Astrocyte (in vitro differentiated cells and primary cell): ENCODE data around the gene RAP1B. TPM values are rescaled to one million over a fixed set of nuclear protein-coding genes. Genes with fewer than 3 reads are reported as not detected.

Source experiments
- DNase-seq: peaks from one replicate; pipeline ENCODE4 v3.0.0-alpha.2; 2010; ENCODE audit warnings: low read depth
- FAIRE-seq: peaks from 2 replicates; lab custom pipeline; 2011; peaks lifted over from hg19 to GRCh38; lab: Jason Lieb, UNC
- H2AFZ ChIP-seq: 2 replicates; pipeline ENCODE4 v1.6.0; 2012; ENCODE audit warnings: low read depth, low read length, inconsistent platforms
- H3K27ac ChIP-seq: 2 replicates; pipeline ENCODE4 v1.5.1; 2011; ENCODE audit warnings: low read depth, low read length, inconsistent platforms
- H3K27me3 ChIP-seq: 2 replicates; pipeline ENCODE4 v1.6.0; 2011; ENCODE audit warnings: low read length, inconsistent platforms; ENCODE audit not compliant: insufficient read depth
- H3K36me3 ChIP-seq: 2 replicates; pipeline ENCODE4 v1.5.1; 2011; ENCODE audit warnings: low read length, inconsistent platforms; ENCODE audit not compliant: insufficient read depth
- H3K4me1 ChIP-seq: 2 replicates; pipeline ENCODE4 v1.5.1; 2011; ENCODE audit warnings: low read length, inconsistent platforms; ENCODE audit not compliant: insufficient read depth
- H3K4me2 ChIP-seq: 2 replicates; pipeline ENCODE4 v1.6.0; 2012; ENCODE audit warnings: low read length, inconsistent platforms
- H3K4me3 ChIP-seq: 2 replicates; pipeline ENCODE4 v1.5.1; 2011; ENCODE audit warnings: low read depth, mild to moderate bottlenecking, low read length, inconsistent platforms; ENCODE audit not compliant: insufficient read depth
- H3K79me2 ChIP-seq: 2 replicates; pipeline ENCODE4 v1.6.0; 2012; ENCODE audit warnings: mild to moderate bottlenecking, low read length, inconsistent platforms; ENCODE audit not compliant: insufficient read depth
- H3K9ac ChIP-seq: 2 replicates; pipeline ENCODE4 v1.6.0; 2012; ENCODE audit warnings: mild to moderate bottlenecking, low read length, inconsistent platforms
- H3K9me3 ChIP-seq: 2 replicates; pipeline ENCODE4 v1.5.1; 2012; ENCODE audit warnings: low read depth, mild to moderate bottlenecking, low read length, inconsistent platforms; ENCODE audit not compliant: insufficient read depth
- H4K20me1 ChIP-seq: 2 replicates; pipeline ENCODE4 v1.6.0; 2012; ENCODE audit warnings: low read length, inconsistent platforms; ENCODE audit not compliant: insufficient read depth
- H3K27ac Mint-ChIP-seq: one replicate; pipeline ENCODE4 v1.8.0; 2021; ENCODE audit warnings: mild to moderate bottlenecking, mixed read lengths; ENCODE audit not compliant: unreplicated experiment
- H3K27me3 Mint-ChIP-seq: one replicate; pipeline ENCODE4 v1.8.0; 2021; ENCODE audit warnings: low read depth, mixed read lengths; ENCODE audit not compliant: unreplicated experiment
- H3K36me3 Mint-ChIP-seq: one replicate; pipeline ENCODE4 v1.8.0; 2021; ENCODE audit warnings: low read depth, mixed read lengths; ENCODE audit not compliant: unreplicated experiment
- H3K4me1 Mint-ChIP-seq: one replicate; pipeline ENCODE4 v1.8.0; 2021; ENCODE audit warnings: low read depth, mixed read lengths; ENCODE audit not compliant: unreplicated experiment
- H3K4me3 Mint-ChIP-seq: one replicate; pipeline ENCODE4 v1.8.0; 2021; ENCODE audit warnings: mild to moderate bottlenecking, moderate library complexity, mixed read lengths; ENCODE audit not compliant: unreplicated experiment
- H3K9me3 Mint-ChIP-seq: one replicate; pipeline ENCODE4 v1.8.0; 2021; ENCODE audit warnings: mild to moderate bottlenecking, mixed read lengths; ENCODE audit not compliant: unreplicated experiment
- CTCF ChIP-seq: IDR thresholded peaks from 2 replicates; pipeline ENCODE4 v1.5.1; 2011; ENCODE audit warnings: low read depth, mild to moderate bottlenecking, inconsistent platforms, low read length, moderate library complexity; ENCODE audit not compliant: insufficient read depth
- EZH2 ChIP-seq: IDR thresholded peaks from 2 replicates; pipeline ENCODE4 v1.6.1; 2012; ENCODE audit warnings: mild to moderate bottlenecking, low read length, inconsistent platforms; ENCODE audit not compliant: insufficient read depth
- total RNA-seq: library from RNA; stranded (reverse); gene quantifications from 2 replicates; pipeline ENCODE4 v1.2.1, GENCODE V29; 2021

Gene RAP1B
- total RNA-seq, 1 donor from 2014 or later, result 216 TPM

DNA sequence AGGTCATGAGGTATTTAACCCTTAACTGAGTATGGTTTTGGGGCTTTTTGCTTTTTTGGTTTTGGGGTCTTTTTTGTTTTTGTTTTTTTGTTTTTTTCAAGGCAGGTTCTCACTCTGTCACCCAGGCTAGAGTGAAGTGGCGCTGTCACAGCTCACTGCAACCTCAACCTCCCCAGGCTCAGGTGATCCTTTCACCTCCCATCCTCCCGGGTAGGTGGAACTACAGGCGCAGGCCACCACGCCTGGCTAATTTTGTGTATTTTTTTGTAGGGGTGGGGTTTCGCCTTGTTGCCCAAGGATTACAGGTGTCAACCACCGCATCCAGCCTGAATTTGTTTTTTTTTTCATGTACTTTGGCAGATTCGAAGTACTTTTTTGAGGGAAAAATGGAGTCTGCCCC lies 19.9 kb downstream of the RAP1B start:
- H3K79me2 ChIP-seq, result peaks cover 100% of the 10 kb centered on the region
- H4K20me1 ChIP-seq, result peaks cover 96% of the 10 kb centered on the region
- H3K27ac ChIP-seq, result no peak overlapping the region

DNA sequence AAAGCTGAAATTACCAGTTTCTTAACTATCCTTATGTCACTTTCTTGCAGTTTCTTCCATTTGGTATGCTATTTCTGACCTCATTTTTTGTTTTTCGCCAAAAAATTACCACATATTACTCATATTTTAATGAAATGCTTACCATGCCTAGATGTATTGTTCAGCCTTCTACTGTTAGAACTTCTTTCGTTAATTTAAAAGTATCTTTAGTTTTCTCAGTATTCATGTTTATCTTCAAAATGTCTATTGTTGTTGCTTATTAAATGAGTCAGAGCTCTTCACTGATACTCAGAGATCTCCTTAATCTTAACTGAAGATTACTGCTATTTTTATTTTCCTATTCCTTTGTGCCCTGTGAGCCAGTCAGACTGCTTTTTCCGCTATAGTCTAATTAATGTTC lies 20.5 kb downstream of the RAP1B start:
- peak; percentile 43 for DNase-seq
- Mint-ChIP-seq H3K36me3 (peaks cover 18% of the 10 kb centered on the region), H3K4me1 (peaks cover 39% of the 10 kb centered on the region), H3K27ac (peak overlapping the region; percentile 51), H3K27me3 (no peaks in the 10 kb centered on the region), H3K9me3 (peaks cover 2% of the 10 kb centered on the region), H3K4me3 (no peak overlapping the region)
- Histone ChIP-seq H2AFZ (no peak overlapping the region), H3K4me2 (peak overlapping the region; percentile 19), H3K4me3 (no peak overlapping the region), H3K27me3 (no peaks in the 10 kb centered on the region), H3K4me1 (peaks cover 10% of the 10 kb centered on the region), H3K27ac (peak overlapping the region; percentile 41), H4K20me1 (peaks cover 96% of the 10 kb centered on the region), H3K79me2 (peaks cover 100% of the 10 kb centered on the region), H3K9me3 (no peaks in the 10 kb centered on the region), H3K36me3 (peaks cover 18% of the 10 kb centered on the region), H3K9ac (peak overlapping the region; percentile 32)
- no peak for TF ChIP-seq EZH2
- FAIRE-seq, result no peak

More for the DNA sequence above, 19.9 kb downstream of the RAP1B start:
- no peaks in the 10 kb centered on the region for H3K27me3 ChIP-seq
- no peak overlapping the region for H2AFZ ChIP-seq
- peaks cover 18% of the 10 kb centered on the region for H3K36me3 ChIP-seq
- no peak overlapping the region for H3K9ac ChIP-seq
- TF ChIP-seq EZH2 (no peak), CTCF (no peak)
- Mint-ChIP-seq H3K36me3 (peaks cover 18% of the 10 kb centered on the region), H3K9me3 (peaks cover 2% of the 10 kb centered on the region), H3K27ac (no peak overlapping the region), H3K4me1 (peaks cover 34% of the 10 kb centered on the region), H3K4me3 (no peak overlapping the region), H3K27me3 (no peaks in the 10 kb centered on the region)
- DNase-seq (no peak), FAIRE-seq (no peak)
- no peak overlapping the region for H3K4me2 ChIP-seq
- no peak overlapping the region for H3K4me3 ChIP-seq
- peaks cover 10% of the 10 kb centered on the region for H3K4me1 ChIP-seq
- no peaks in the 10 kb centered on the region for H3K9me3 ChIP-seq

GRCh38 chr12:68632486-68632885 lies 21.8 kb downstream of the RAP1B start:
- no peak for DNase-seq
- no peak overlapping the region for H3K4me3 ChIP-seq
- peaks cover 9% of the 10 kb centered on the region for H3K36me3 Mint-ChIP-seq
- peaks cover 10% of the 10 kb centered on the region for H3K4me1 ChIP-seq
- H3K27ac Mint-ChIP-seq, result no peak overlapping the region
- TF ChIP-seq CTCF (no peak), EZH2 (no peak)
- H3K27me3 ChIP-seq, result no peaks in the 10 kb centered on the region
- peaks cover 14% of the 10 kb centered on the region for H3K36me3 ChIP-seq
- peaks cover 96% of the 10 kb centered on the region for H4K20me1 ChIP-seq
- H3K4me1 Mint-ChIP-seq, result peaks cover 44% of the 10 kb centered on the region
- H3K9me3 Mint-ChIP-seq, result peaks cover 2% of the 10 kb centered on the region
- no peak overlapping the region for H3K4me2 ChIP-seq
- no peak for FAIRE-seq
- H2AFZ ChIP-seq, result no peak overlapping the region
- H3K79me2 ChIP-seq, result peaks cover 100% of the 10 kb centered on the region
- H3K4me3 Mint-ChIP-seq, result no peak overlapping the region
- H3K9me3 ChIP-seq, result no peaks in the 10 kb centered on the region
- H3K9ac ChIP-seq, result no peak overlapping the region
- no peaks in the 10 kb centered on the region for H3K27me3 Mint-ChIP-seq
- H3K27ac ChIP-seq, result no peak overlapping the region
